Epithelial cell of prostate (primary cell): ENCODE results near the gene IFIT3.

Source experiments
- DNase-seq: peaks from one replicate; pipeline ENCODE4 v3.0.0-alpha.2; 2011; ENCODE audit warnings: low read depth, low spot score
- H3K27ac ChIP-seq: fragments of 450-650 bp; 2 replicates; pipeline ENCODE4 v1.5.1; 2017; ENCODE audit warnings: mild to moderate bottlenecking

Gene IFIT3

DNA sequence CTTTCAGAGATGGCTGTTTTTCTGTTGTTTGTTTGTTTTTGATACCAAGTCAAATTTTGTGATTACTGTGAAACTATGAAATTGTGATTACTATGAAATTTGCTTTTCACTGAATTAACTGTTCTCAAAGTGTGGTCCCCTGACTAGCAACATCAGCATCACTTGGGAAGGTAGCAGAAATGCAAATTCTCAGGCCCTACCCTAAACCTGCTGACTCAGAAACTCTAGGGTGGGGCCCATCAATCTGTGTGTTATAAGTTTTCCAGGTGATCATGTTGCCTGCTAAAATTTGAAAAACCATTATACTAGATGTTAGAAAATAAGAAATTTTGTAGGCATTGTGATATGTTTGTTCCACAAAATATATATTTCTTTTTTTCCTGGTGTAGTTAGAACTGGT lies 51.3 kb downstream of the IFIT3 start:
- DNase-seq, result no peak
- no peak overlapping the region for H3K27ac ChIP-seq

DNA sequence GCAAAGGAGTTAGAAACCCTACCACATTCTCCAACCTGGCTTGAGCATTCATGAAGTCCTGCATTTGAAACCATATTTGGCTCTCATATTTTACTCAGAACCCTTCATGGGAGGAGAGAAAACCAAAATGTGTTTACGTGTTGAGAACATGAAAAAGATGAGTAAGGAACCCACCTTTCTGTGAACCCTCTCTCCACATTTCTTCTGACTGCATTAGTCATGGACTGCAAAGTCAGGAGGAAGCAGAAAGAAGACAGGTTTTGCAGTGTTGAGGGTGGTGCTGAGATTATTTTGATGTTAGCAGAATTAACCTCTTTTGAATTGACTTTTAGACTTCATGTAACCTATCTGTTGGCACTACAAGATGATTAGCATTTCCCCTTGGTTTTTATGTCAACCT lies 55.0 kb downstream of the IFIT3 start:
- DNase-seq, result peak; percentile 43
- no peak overlapping the region for H3K27ac ChIP-seq

DNA sequence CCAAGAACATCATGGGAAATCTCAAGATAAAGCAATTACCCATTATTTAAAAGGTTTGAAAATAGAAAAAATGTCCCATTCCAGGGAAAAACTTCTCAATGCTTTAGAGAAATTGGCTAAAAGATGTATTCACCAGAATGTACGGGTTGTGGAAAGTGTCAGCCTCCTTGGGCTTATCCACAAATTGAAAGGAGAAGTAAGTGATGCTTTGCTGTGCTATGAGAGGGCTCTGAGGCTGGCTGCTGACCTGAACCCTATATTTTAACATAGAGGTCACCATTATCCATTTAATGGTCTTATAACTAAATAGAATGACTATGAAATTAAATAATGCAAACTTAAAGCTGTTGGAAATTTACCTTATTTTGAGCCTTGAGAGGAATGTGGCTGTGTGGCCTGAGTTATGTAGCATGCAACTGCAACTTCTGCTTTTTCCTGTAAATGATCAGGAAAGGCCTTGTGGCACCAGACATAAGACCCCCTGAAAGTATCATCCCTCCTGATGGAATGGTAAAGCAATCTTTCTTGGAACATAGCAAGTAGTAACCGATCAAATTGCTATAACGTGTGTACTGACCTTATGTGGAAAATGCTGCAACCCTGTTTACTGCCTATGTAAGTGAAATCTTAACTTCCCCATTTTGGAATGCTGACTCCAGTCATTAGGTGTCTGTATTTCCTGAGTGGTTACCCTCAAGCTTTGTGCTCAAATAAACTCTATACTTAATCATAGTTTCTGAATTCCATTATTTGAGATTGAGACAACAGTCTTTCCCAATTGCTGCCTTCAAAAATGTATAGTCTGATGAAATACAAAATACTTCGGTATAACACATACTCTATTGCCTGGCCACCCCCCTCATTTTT lies 56.9 kb downstream of the IFIT3 start:
- DNase-seq, result no peak
- H3K27ac ChIP-seq, result no peak overlapping the region

DNA sequence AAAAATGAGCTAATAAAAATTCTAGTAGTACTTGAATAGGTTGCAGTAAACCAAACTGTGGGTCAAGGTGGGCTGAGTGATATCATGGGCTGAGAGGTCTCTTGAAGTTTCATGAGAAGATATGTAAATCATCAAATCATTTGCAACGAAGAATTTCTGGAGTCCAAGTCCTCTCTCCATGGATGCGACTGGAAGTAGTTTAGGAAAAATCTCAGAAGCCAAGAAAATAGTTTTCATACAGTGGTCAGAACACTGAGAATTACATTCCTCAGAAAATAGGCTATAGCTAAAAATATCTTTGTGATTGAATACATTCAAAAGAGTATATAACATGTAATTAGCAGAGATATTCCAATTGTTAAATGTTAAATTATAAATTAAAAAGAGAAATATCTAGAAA lies 61.0 kb downstream of the IFIT3 start:
- no peak overlapping the region for H3K27ac ChIP-seq
- DNase-seq, result no peak

DNA sequence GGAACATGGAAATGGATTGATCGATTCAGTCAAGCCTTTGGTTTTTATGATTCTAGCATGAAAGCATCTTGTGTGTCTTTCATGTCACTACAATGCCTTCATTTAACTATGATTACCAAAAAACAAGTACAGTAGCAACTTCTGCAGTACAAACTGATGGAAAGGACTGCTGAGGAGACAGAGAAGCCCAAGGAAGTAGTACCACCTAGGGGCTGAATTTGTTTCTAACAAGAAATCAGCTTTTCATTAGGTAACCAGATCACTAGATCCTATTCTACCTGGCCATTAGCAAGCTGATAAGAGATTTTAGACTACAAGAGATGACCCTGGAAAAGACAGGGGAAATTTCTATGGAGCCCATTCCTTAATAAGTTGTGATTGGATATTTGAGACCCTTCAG lies 61.5 kb downstream of the IFIT3 start:
- no peak for DNase-seq
- no peak overlapping the region for H3K27ac ChIP-seq
